ENCODE data around the gene PLP1. TPM values are rescaled to one million over a fixed set of nuclear protein-coding genes. Genes with fewer than 3 reads are reported as not detected.
A peak's percentile ranks its signal among the peaks of the same experiment; 100 is the strongest.

Gene PLP1
- total and polyA plus RNA-seq, 2 experiments from 2014 or later = 36.9 to 66.9 TPM

GRCh38 chrX:103793545-103793940 lies 16.9 kb downstream of the PLP1 start:
- no peak overlapping the region for H3K4me3 Mint-ChIP-seq
- Histone ChIP-seq H3K4me3 (no peak overlapping the region), H3K27me3 (ENCODE audit: insufficient read depth) (no peaks in the 10 kb centered on the region), H3K79me2 (replicated peaks; ENCODE audit: insufficient read depth) (no peaks in the 10 kb centered on the region), H4K20me1 (replicated peaks; ENCODE audit: insufficient read depth) (no peaks in the 10 kb centered on the region), H3K36me3 (ENCODE audit: insufficient read depth) (no peaks in the 10 kb centered on the region), H3K9me2 (ENCODE audit: insufficient read depth) (no peaks in the 10 kb centered on the region), H3K4me2 (no peak overlapping the region), H3K4me1 (ENCODE audit: insufficient read depth) (no peaks in the 10 kb centered on the region), H3K27ac (ENCODE audit: low read depth) (0 out of 2 replicates have a peak overlapping the region, but pooled peaks have one; percentile 74), H3F3A (replicated peaks; ENCODE audit: low read depth) (no peaks in the 10 kb centered on the region), H2AFZ (no peak overlapping the region)
- H3K9me3 Mint-ChIP-seq = no peaks in the 10 kb centered on the region
- peak; percentile 56 for ATAC-seq
- peaks cover 4% of the 10 kb centered on the region; the same call in 1 of the 3 replicates for H3K4me1 Mint-ChIP-seq
- peaks cover 2% of the 10 kb centered on the region for H3K27me3 Mint-ChIP-seq (ENCODE audit: insufficient read depth, low read depth, poor library complexity)
- TF ChIP-seq CTCF (conservative IDR thresholded peaks at IDR 0.05; ENCODE audit: low read depth in 2 of 2) (no peak), CREB1 (CRISPR knock-in tag; IDR thresholded peaks at IDR 0.05; ENCODE audit: low read depth) (no peak), ZNF331 (CRISPR knock-in tag; IDR thresholded peaks at IDR 0.05; ENCODE audit: low read depth) (no peak), JUNB (IDR thresholded peaks at IDR 0.05; ENCODE audit: unreplicated experiment) (no peak), EZH2phosphoT487 (IDR thresholded peaks at IDR 0.05; ENCODE audit: unreplicated experiment) (no peak), ZNF114 (CRISPR knock-in tag; IDR thresholded peaks at IDR 0.05) (no peak), ZNF462 (CRISPR knock-in tag; IDR thresholded peaks at IDR 0.05) (no peak), NANOG (IDR thresholded peaks at IDR 0.05; ENCODE audit: borderline replicate concordance) (no peak), REST (IDR thresholded peaks at IDR 0.05; ENCODE audit: unreplicated experiment) (no peak), STAT1 (IDR thresholded peaks at IDR 0.05; ENCODE audit: unreplicated experiment) (no peak), ETS1 (IDR thresholded peaks at IDR 0.05) (no peak), POLR2AphosphoS5 (IDR thresholded peaks at IDR 0.05; ENCODE audit: low read depth) (no peak), EZH2 (IDR thresholded peaks at IDR 0.05; ENCODE audit: low read depth, unreplicated experiment) (no peak)
- H3K27ac Mint-ChIP-seq = peak overlapping the region; percentile 75; the same call in 1 of the 2 replicates
- no peak for DNase-seq (ENCODE audit: low spot score)
- peaks cover 23% of the 10 kb centered on the region for H3K36me3 Mint-ChIP-seq (ENCODE audit: low read depth)
